Common myeloid progenitor, CD34-positive (primary cell): ENCODE results near the gene TLN1.

ENCODE experiments used
- CTCF ChIA-PET: fragments of 350-600 bp; sonication (Branson Sonifier 250); formaldehyde crosslinking; loops from one replicate; lab custom pipeline; 2021; ENCODE audit warnings: antibody characterized with exemption; lab: Charles Lee
- POLR2A ChIA-PET: fragments of 350-600 bp; sonication (Branson Sonifier 250); formaldehyde crosslinking; loops from one replicate; lab custom pipeline; 2021; ENCODE audit warnings: antibody characterized with exemption; lab: Charles Lee
- DNase-seq, 3 donors: peaks; one replicate each; pipeline versions ENCODE4 v3.0.0 to v3.0.0-alpha.2; 2013
- H3K27ac ChIP-seq, 2 experiments: 1 replicate in 1 of 2; 2 replicates in 1 of 2; pipeline ENCODE4 v1.7.0; 2013; ENCODE audit warnings: inconsistent platforms in 2 of 2, low read length in 2 of 2, mild to moderate bottlenecking in 2 of 2, low read depth in 1 of 2, moderate library complexity in 1 of 2; ENCODE audit not compliant: severe bottlenecking in 2 of 2, insufficient read depth in 1 of 2, poor library complexity in 1 of 2
- H3K27me3 ChIP-seq, 5 experiments: replicated peaks in 2 of 5; 1 replicate in 3 of 5; 2 replicates in 2 of 5; pipeline versions ENCODE4 v1.6.1 to v1.7.0; 2013; ENCODE audit warnings: low read length in 4 of 5, mild to moderate bottlenecking in 2 of 5, moderate library complexity in 2 of 5, inconsistent platforms in 1 of 5; ENCODE audit not compliant: insufficient read depth in 5 of 5, control insufficient read depth in 4 of 5
- H3K36me3 ChIP-seq, 4 experiments: 1 replicate in 2 of 4; 2 replicates in 2 of 4; pipeline versions ENCODE4 v1.6.1 to v1.7.0; 2013; ENCODE audit warnings: low read length in 3 of 4, control low read depth in 1 of 4, mild to moderate bottlenecking in 1 of 4; ENCODE audit not compliant: control insufficient read depth in 4 of 4, insufficient read depth in 4 of 4
- H3K4me1 ChIP-seq, 4 experiments: 1 replicate in 3 of 4; 2 replicates in 1 of 4; pipeline versions ENCODE4 v1.6.1 to v1.7.1; 2013; ENCODE audit warnings: low read length in 3 of 4, mild to moderate bottlenecking in 3 of 4, control low read depth in 1 of 4, inconsistent platforms in 1 of 4, moderate library complexity in 1 of 4; ENCODE audit not compliant: control insufficient read depth in 4 of 4, insufficient read depth in 4 of 4; ENCODE audit errors: control extremely low read depth in 1 of 4
- H3K4me3 ChIP-seq, 7 experiments: 1 replicate in 4 of 7; 2 replicates in 3 of 7; pipeline versions ENCODE4 v1.5.1 to v1.7.0; 2013; ENCODE audit warnings: mild to moderate bottlenecking in 7 of 7, low read length in 6 of 7, moderate library complexity in 6 of 7, inconsistent platforms in 2 of 7, low read depth in 2 of 7, control low read depth in 1 of 7; ENCODE audit not compliant: insufficient read depth in 4 of 7, control insufficient read depth in 1 of 7; ENCODE audit errors: extremely low read depth in 1 of 7
- H3K9me3 ChIP-seq, 5 experiments: 1 replicate in 4 of 5; 2 replicates in 1 of 5; pipeline versions ENCODE4 v1.6.1 to v1.7.1; 2013; ENCODE audit warnings: low read length in 4 of 5, mild to moderate bottlenecking in 2 of 5, inconsistent platforms in 1 of 5, low read depth in 1 of 5, moderate library complexity in 1 of 5; ENCODE audit not compliant: control insufficient read depth in 4 of 5, insufficient read depth in 2 of 5; ENCODE audit errors: control extremely low read depth in 1 of 5
- WGBS: methylation state at CpG from one replicate; pipeline ENCODE4 v1.1.5; 2013; ENCODE audit not compliant: insufficient coverage; 5-methylcytosine and 5-hydroxymethylcytosine counted together

The TLN1 gene

DNA sequence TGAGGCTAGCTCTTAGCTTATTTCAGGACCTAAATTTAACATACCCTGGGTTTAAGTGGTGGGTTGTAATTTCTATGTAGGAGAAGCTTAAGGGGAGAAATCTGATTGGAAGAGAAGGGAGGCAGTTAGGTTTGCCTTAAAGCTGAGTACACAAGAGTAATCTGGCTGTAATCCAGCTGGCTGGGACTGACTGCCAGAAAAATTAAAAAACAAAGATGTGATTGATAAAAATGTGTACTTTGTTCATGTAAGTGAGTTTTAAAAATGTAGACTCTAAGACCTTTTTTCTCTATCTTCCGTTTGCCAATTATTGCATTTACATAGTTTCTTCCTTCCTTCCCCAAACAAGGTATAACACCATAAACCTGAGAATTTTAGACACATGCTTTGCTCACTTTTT is 39.5 kb upstream of the TLN1 start:
- WGBS, result no CpG with 5 or more reads among the region's 1 CpG
- ChIA-PET CTCF (interaction anchor here (0.8 to 7.7 kb wide), 14 partner anchors 9 to 111 kb away, joined by 3 to 41 read pairs (median 4); partner anchors contain the start of genes MSMP and SPAG8), POLR2A (no interaction called here)
- Histone ChIP-seq H3K4me3 (no peak overlapping the region), H3K4me1 (peaks cover 13 to 40% (median 17%) of the 10 kb centered on the region in 4 experiments), H3K36me3 (peaks cover 0 to 3% (median 0%) of the 10 kb centered on the region in 4 experiments), H3K9me3 (no peaks in the 10 kb centered on the region), H3K27ac (peak overlapping the region in 1 of 2 experiments; percentile 50), H3K27me3 (no peaks in the 10 kb centered on the region)
- DNase-seq, result peak in 1 of 3 donors; percentile 53

DNA sequence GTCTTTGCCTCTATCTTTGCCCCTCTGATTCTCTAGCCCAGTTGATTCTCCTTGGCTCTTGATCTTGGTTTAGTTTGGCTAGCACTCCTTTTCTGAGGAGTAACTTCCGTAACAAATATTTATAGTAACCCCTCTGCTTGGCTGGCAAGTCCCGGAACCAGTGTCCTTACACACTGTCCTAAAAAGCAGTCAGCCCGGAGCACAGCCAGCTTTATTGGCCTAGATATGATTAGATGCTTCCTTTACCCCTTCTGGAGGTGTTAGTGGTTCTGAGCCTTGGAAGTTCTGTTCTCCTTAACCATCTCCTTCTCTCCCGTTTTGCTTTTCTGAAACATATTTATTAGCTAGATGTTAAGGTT is 39.1 kb upstream of the TLN1 start:
- H3K4me1 ChIP-seq, result peaks cover 11 to 37% (median 15%) of the 10 kb centered on the region in 4 experiments
- no peak for DNase-seq
- peak overlapping the region in 1 of 2 experiments; percentile 50 for H3K27ac ChIP-seq
- no peaks in the 10 kb centered on the region for H3K27me3 ChIP-seq
- WGBS, result 71% methylated on average over 1 of the region's 4 CpGs
- H3K36me3 ChIP-seq, result peaks cover 0 to 3% (median 0%) of the 10 kb centered on the region in 4 experiments
- H3K9me3 ChIP-seq, result no peaks in the 10 kb centered on the region
- CTCF ChIA-PET, result interaction anchor here (0.8 to 7.7 kb wide), 14 partner anchors 8 to 111 kb away, joined by 3 to 41 read pairs (median 4); partner anchors contain the start of genes MSMP and SPAG8
- peak overlapping the region in 1 of 7 experiments; percentile 17 for H3K4me3 ChIP-seq
- POLR2A ChIA-PET, result interaction anchor here (0.7 kb wide), 1 partner anchor 13 kb away, joined by 4 read pairs; no protein-coding TSS in a partner anchor

DNA sequence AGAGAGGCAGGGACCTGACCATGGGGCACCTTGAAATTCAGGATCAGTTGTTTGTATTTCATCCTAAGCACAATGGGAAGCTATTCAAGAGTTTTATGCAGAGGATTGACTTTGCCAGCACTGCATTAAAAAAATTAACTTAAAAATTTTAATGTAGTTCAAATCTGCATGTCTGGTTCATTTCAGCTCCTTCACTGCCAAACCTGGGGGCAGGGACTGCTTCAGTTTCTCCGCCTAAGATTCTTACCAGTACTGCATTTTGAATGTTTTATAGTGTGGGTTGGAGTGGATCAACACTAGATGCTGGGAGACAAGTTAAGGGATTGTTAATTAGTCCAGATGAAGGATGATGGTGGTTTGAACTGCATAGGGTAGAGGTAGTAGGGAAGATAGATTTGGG is 37.8 kb upstream of the TLN1 start:
- H3K4me3 ChIP-seq, result no peak overlapping the region
- CTCF ChIA-PET, result interaction anchor here (1.1 to 7.7 kb wide), 8 partner anchors 9 to 41 kb away, joined by 3 to 41 read pairs (median 6); partner anchors contain the start of gene MSMP
- POLR2A ChIA-PET, result no interaction called here
- DNase-seq, result no peak
- 100% methylated on average over 1 of the region's 1 CpG for WGBS
- H3K27me3 ChIP-seq, result no peaks in the 10 kb centered on the region
- H3K9me3 ChIP-seq, result no peaks in the 10 kb centered on the region
- peaks cover under 1 to 24% (median 3%) of the 10 kb centered on the region in 4 experiments for H3K4me1 ChIP-seq
- peaks cover 0 to 3% (median 0%) of the 10 kb centered on the region in 4 experiments for H3K36me3 ChIP-seq
- no peak overlapping the region for H3K27ac ChIP-seq

DNA sequence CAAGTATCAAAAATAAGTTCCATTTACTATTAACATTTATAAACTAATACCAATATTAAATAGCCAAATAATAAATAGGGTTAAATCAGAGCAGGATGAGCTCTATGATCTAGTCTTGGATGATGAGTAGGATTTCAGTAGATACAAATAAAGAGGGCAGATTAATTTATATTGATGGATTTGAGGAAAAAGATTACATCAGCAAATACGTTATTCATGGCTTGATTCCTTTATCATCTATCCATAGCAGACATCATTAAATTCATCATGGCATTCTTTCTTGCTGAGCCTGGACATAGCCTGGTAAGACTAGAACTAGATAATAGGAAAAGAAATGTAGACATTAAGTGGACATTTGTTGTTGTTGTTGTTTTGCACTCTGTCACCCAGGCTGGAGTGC is 35.5 kb upstream of the TLN1 start:
- POLR2A ChIA-PET, result no interaction called here
- Histone ChIP-seq H3K4me1 (peaks cover 0 to 31% (median 2%) of the 10 kb centered on the region in 4 experiments), H3K9me3 (no peaks in the 10 kb centered on the region), H3K36me3 (peaks cover 0 to 3% (median 0%) of the 10 kb centered on the region in 4 experiments), H3K4me3 (no peak overlapping the region), H3K27ac (no peak overlapping the region), H3K27me3 (no peaks in the 10 kb centered on the region)
- no CpG with 5 or more reads among the region's 1 CpG for WGBS
- no peak for DNase-seq
- CTCF ChIA-PET, result interaction anchor here (1.0 to 7.7 kb wide), 3 partner anchors 13 to 40 kb away, joined by 3 to 41 read pairs (median 4); partner anchors contain the start of gene MSMP

DNA sequence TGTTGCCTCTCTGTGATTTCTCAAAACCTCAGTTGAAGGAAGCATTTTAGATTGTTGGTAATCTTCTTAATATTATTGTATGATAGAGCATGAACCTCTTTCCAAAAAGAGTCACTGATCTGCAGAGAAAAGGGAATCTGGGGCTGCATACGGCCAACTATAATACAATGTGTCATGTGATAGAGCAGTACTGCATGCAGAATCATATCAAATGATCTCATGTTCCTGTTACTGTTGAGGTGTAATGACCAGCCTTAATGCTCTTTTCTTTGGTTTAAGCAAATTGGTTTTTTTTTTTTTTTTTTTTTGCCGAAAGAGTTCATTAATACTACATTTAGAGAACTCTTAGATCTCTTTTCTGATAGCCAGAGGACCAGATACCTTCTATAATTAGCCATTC is 35.0 kb upstream of the TLN1 start:
- Histone ChIP-seq H3K4me3 (no peak overlapping the region), H3K4me1 (peaks cover 0 to 35% (median 2%) of the 10 kb centered on the region in 4 experiments), H3K9me3 (no peaks in the 10 kb centered on the region), H3K27ac (no peak overlapping the region), H3K27me3 (no peaks in the 10 kb centered on the region), H3K36me3 (peaks cover 0 to under 1% (median 0%) of the 10 kb centered on the region in 4 experiments)
- ChIA-PET CTCF (interaction anchor here (1.0 to 1.3 kb wide), 2 partner anchors 31 to 40 kb away, joined by 3 to 4 read pairs; no protein-coding TSS in a partner anchor), POLR2A (no interaction called here)
- DNase-seq, result peak in 1 of 3 donors; percentile 25
- 43% methylated on average over 1 of the region's 2 CpGs for WGBS

DNA sequence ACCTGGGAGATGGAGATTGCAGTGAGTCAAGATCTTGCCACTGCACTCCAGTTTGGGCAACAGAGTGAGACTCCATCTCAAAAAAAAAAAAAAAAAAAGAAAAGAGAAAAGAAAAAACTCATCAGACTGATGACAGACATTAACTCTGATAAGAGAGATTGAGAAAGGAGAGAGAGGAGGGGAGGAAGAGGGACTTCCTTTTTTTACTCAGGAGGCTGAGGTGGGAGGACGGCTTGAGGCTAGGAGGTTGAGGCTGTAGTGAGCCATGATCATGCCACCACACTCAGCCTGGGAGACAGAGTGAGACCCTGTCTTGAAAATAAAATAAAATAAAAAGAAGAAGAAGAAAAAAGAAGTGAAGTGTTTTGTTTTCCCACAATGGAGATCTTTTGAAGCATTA is 31.8 kb upstream of the TLN1 start:
- no peaks in the 10 kb centered on the region for H3K27me3 ChIP-seq
- H3K4me3 ChIP-seq, result no peak overlapping the region
- H3K9me3 ChIP-seq, result no peaks in the 10 kb centered on the region
- 86% methylated on average over 1 of the region's 1 CpG for WGBS
- no peak overlapping the region for H3K27ac ChIP-seq
- peaks cover 13 to 42% (median 18%) of the 10 kb centered on the region in 4 experiments for H3K4me1 ChIP-seq
- DNase-seq, result no peak
- peaks cover 0 to 4% (median 0%) of the 10 kb centered on the region in 4 experiments for H3K36me3 ChIP-seq
- ChIA-PET CTCF (interaction anchor here (1.5 to 2.3 kb wide), 4 partner anchors 9 to 62 kb away, joined by 3 to 5 read pairs (median 4); no protein-coding TSS in a partner anchor), POLR2A (no interaction called here)

DNA sequence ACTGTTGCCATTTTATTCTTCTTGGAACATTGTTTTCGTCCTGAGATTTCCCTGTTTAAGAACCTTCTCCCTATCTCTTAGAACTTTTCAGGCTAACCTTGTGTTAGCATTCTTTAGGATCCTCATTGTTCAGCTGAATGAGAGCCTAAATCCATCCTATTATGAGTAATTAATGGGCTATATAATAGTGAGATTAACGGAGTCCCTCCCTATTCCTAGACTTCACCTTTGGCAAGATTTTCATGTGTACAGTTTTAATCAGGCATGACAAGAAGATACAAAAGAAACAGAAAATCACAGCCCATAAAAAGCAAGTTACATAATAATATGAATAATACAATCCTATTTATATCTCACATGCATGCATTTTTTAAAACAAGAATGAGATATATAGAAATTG is 31.2 kb upstream of the TLN1 start:
- Histone ChIP-seq H3K27me3 (no peaks in the 10 kb centered on the region), H3K9me3 (no peaks in the 10 kb centered on the region), H3K4me1 (peaks cover 19 to 48% (median 24%) of the 10 kb centered on the region in 4 experiments), H3K36me3 (peaks cover 0 to 4% (median 0%) of the 10 kb centered on the region in 4 experiments), H3K4me3 (no peak overlapping the region), H3K27ac (no peak overlapping the region)
- DNase-seq, result no peak
- POLR2A ChIA-PET, result no interaction called here
- WGBS, result no CpG with 5 or more reads among the region's 2 CpGs
- CTCF ChIA-PET, result interaction anchor here (0.7 to 2.3 kb wide), 6 partner anchors 9 to 63 kb away, joined by 3 to 5 read pairs (median 4); no protein-coding TSS in a partner anchor
